Measurements from ENCODE around the gene BRPF1.

DNA sequence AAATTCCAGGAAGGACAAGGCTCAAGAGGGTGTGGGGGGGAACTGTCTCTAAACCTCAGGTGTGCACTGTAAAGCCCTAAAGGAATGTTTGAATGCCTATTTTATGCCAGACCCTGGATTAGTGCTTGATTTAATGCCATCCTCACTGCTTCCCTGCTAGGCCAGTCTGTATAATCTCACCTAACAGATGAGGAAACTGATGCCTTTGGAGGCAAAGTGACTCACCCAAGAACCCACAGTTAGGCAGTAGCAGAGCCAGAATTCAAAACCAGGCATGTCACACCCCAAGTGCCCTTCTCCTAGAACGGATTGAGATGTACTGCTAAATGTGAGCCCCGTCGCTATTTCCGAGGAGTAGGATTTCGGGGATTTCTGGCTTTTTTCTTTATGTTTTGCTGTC lies 30.4 kb downstream of the BRPF1 start:
- TF ChIP-seq, protein P1, sequence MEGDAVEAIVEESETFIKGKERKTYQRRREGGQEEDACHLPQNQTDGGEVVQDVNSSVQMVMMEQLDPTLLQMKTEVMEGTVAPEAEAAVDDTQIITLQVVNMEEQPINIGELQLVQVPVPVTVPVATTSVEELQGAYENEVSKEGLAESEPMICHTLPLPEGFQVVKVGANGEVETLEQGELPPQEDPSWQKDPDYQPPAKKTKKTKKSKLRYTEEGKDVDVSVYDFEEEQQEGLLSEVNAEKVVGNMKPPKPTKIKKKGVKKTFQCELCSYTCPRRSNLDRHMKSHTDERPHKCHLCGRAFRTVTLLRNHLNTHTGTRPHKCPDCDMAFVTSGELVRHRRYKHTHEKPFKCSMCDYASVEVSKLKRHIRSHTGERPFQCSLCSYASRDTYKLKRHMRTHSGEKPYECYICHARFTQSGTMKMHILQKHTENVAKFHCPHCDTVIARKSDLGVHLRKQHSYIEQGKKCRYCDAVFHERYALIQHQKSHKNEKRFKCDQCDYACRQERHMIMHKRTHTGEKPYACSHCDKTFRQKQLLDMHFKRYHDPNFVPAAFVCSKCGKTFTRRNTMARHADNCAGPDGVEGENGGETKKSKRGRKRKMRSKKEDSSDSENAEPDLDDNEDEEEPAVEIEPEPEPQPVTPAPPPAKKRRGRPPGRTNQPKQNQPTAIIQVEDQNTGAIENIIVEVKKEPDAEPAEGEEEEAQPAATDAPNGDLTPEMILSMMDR (conservative IDR thresholded peaks at IDR 0.05; ENCODE audit: low read length): no peak
- TF ChIP-seq EZH2phosphoT487 (IDR thresholded peaks at IDR 0.05; ENCODE audit: borderline replicate concordance, low read depth, low read length): no peak
